Ovary (tissue), 9 donors: ENCODE results near the gene TARM1. TPM values are rescaled to one million over a fixed set of nuclear protein-coding genes. Genes with fewer than 3 reads are reported as not detected.

Experiments used
- DNase-seq, 5 donors: peaks; one replicate each; pipeline ENCODE4 v3.0.0-alpha.2; 2019 to 2020
- H3K27ac ChIP-seq, 2 donors: fragments of 200-600 bp; one replicate each; pipeline versions ENCODE4 v1.5.1 to v1.8.0; 2019 to 2022
- H3K27me3 ChIP-seq: fragments of 200-600 bp; one replicate; pipeline ENCODE4 v1.8.0; 2022
- H3K36me3 ChIP-seq: fragments of 200-600 bp; sonication (generic); one replicate; pipeline ENCODE4 v1.5.1; 2019
- H3K4me1 ChIP-seq: one replicate; pipeline ENCODE4 v1.8.1; 2013; ENCODE audit warnings: mild to moderate bottlenecking, moderate library complexity; ENCODE audit not compliant: insufficient read depth
- H3K4me3 ChIP-seq: fragments of 200-600 bp; sonication (generic); one replicate; pipeline ENCODE4 v1.5.1; 2017
- H3K9me3 ChIP-seq, 2 donors: fragments of 200-600 bp in 1 of 2; sonication (generic) in 1 of 2; one replicate each; pipeline versions ENCODE4 v1.5.1 to v1.8.1; 2013 to 2019; ENCODE audit warnings: mild to moderate bottlenecking in 1 of 2, moderate library complexity in 1 of 2
- EP300 ChIP-seq: sonication (generic); formaldehyde crosslinking; IDR thresholded peaks from one replicate; pipeline ENCODE4 v1.6.1; 2017; ENCODE audit warnings: antibody characterized with exemption
- POLR2A ChIP-seq: fragments of 450-650 bp; IDR thresholded peaks from one replicate; pipeline ENCODE4 v1.6.1; 2017; ENCODE audit warnings: antibody characterized with exemption, mild to moderate bottlenecking, moderate library complexity
- WGBS, 3 donors: extraction: QIAGEN DNeasy Blood & Tissue Kit in 1 of 3; methylation state at CpG; one replicate each; pipeline versions ENCODE4 v1.1.5 to v1.1.7; 2013 to 2017; 5-methylcytosine and 5-hydroxymethylcytosine counted together
- intact Hi-C, 4 donors: fragments of 100-400 bp; cut with DNase I; formaldehyde crosslinking; loops; one replicate each; pipeline versions ENCODE4 v1.11.0 to v1.15.1; 2022 to 2023
- polyA plus RNA-seq, 2 donors: library from polyadenylated mRNA; stranded (reverse); fragments of 200-250 nt in 1 of 2; fragments of 350-450 nt in 1 of 2; fragmentation: Illumina TruSeq in 1 of 2; extraction: RNeasy Lipid Tissue Mini Kit (QIAGEN cat#74804) in 1 of 2; gene quantifications; one replicate each; pipeline ENCODE4 v1.2.3, GENCODE V29; 2013 to 2014
- small RNA-seq: library from RNA; depleted of rRNA; stranded (forward); fragments of <200 nt; gene quantifications from one replicate; pipeline ENCODE3, GENCODE V24; 2016
- total RNA-seq, 7 donors: library from RNA; depleted of rRNA in 2 of 7; stranded (reverse); fragments of >200 nt in 2 of 7; fragmentation: NEBNext Ultra II Directional in 3 of 7; extraction: Animal tissue kit (Norgen Biotek cat#: 25700) in 3 of 7; gene quantifications; one replicate each; pipeline versions ENCODE4 v1.1.0 to v1.2.4, GENCODE V29; 2016 to 2023
- TF ChIP-seq, protein P1 (sequence below), 3 donors: fragments of 450-650 bp in 2 of 3; fragments of 200-600 bp in 1 of 3; IDR thresholded peaks; one replicate each; pipeline versions ENCODE4 v1.5.1 to v1.8.0; 2016 to 2022; ENCODE audit warnings: antibody characterized with exemption in 3 of 3, mild to moderate bottlenecking in 1 of 3
- donor health status: DM: no; HTN: no; CAD: no; lungs with moderate emphysema.
- donor health status: DM: no; HTN: no; CAD: no.
- donor health status: Bipolar disorder and iron deficiency.
- donor health status: DM: yes; HTN: yes; CAD: no.
- donor health status: DM: no; HTN: no; CAD: no.
- donor health status: DM: yes; HTN: yes; CAD: no.

TARM1 gene
- total and polyA plus RNA-seq, 9 donors, result not detected

DNA sequence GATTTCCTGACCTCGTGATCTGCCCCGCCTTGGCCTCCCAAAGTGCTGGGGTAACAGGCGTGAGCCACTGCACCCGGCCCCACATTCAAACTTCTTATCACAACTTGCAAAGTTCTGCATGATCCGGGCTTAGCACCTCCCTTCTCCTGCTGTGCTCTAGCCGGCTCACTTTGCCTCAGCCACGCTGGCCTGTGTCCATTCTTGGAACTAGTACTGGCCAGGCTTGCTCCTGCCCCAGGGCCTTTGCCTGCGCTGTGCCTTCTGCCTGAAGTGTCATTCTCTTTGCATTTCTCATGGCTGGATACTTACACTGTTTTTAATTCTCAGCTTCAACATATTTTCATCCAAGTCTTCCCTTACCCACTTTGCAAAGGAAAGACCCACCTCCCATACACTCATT, 59.8 kb downstream of the TARM1 start:
- H3K27me3 ChIP-seq, result no peaks in the 10 kb centered on the region
- H3K4me1 ChIP-seq, result no peaks in the 10 kb centered on the region
- 79 to 88% (median 86%) methylated on average over 8 of the region's 8 CpGs for WGBS, 3 donors

More for the DNA sequence above, 59.8 kb downstream of the TARM1 start:
- no peak for TF ChIP-seq POLR2A
- no peak for TF ChIP-seq EP300
- TF ChIP-seq, protein P1, sequence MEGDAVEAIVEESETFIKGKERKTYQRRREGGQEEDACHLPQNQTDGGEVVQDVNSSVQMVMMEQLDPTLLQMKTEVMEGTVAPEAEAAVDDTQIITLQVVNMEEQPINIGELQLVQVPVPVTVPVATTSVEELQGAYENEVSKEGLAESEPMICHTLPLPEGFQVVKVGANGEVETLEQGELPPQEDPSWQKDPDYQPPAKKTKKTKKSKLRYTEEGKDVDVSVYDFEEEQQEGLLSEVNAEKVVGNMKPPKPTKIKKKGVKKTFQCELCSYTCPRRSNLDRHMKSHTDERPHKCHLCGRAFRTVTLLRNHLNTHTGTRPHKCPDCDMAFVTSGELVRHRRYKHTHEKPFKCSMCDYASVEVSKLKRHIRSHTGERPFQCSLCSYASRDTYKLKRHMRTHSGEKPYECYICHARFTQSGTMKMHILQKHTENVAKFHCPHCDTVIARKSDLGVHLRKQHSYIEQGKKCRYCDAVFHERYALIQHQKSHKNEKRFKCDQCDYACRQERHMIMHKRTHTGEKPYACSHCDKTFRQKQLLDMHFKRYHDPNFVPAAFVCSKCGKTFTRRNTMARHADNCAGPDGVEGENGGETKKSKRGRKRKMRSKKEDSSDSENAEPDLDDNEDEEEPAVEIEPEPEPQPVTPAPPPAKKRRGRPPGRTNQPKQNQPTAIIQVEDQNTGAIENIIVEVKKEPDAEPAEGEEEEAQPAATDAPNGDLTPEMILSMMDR (IDR thresholded peaks at IDR 0.05), result no peak
- intact Hi-C loops, result loop anchor here in 1 of 4 donors (5.0 to 10.0 kb wide), 2 partner anchors 177 to 824 kb away; no protein-coding TSS in a partner anchor
- DNase-seq, result no peak
- Histone ChIP-seq H3K27ac (no peak overlapping the region), H3K36me3 (no peaks in the 10 kb centered on the region), H3K9me3 (no peaks in the 10 kb centered on the region), H3K4me3 (no peak overlapping the region)

Small RNAs within 50 kb of the gene (small RNA-seq; reads per million reads assigned to genes)
- gene AC012314.20, result not detected

Other genes starting within 250 kb of the TARM1 start
- 100 to 1,000 TPM in 5 of 7 donors, 10 to 100 TPM in 2; 27.5 to 216 (median 146) TPM for gene MYADM, start 213.5 kb downstream of the TARM1 start, total RNA-seq
- gene MYADM, start 213.5 kb downstream of the TARM1 start, polyA plus RNA-seq, result 100 to 1,000 TPM in 1 of 2 donors, 10 to 100 TPM in 1; 86.3 to 134 TPM
- under 1 TPM in 1 of 7 donors, not detected in 6; 0.08 TPM for gene PRKCG, start 199.2 kb downstream of the TARM1 start, total RNA-seq
- under 1 TPM in 1 of 2 donors, not detected in 1; 0.04 TPM for gene PRKCG, start 199.2 kb downstream of the TARM1 start, polyA plus RNA-seq
- not detected for gene CACNG7, start 172.1 kb downstream of the TARM1 start, total RNA-seq
- under 1 TPM in 1 of 2 donors, not detected in 1; 0.02 TPM for gene CACNG7, start 172.1 kb downstream of the TARM1 start, polyA plus RNA-seq
- gene CACNG8, start 118.4 kb downstream of the TARM1 start, total RNA-seq, result under 1 TPM in 4 of 7 donors, not detected in 3; 0.03 to 0.12 (median 0.08) TPM
- under 1 TPM; 0.06 to 0.13 TPM for gene CACNG8, start 118.4 kb downstream of the TARM1 start, polyA plus RNA-seq
- 1 to 10 TPM in 1 of 7 donors, under 1 TPM in 1, not detected in 5; 0.15 to 3.2 TPM for gene CACNG6, start 89.7 kb downstream of the TARM1 start, total RNA-seq
- not detected for gene CACNG6, start 89.7 kb downstream of the TARM1 start, polyA plus RNA-seq
- gene VSTM1, start 17.5 kb downstream of the TARM1 start, total RNA-seq, result not detected
- gene VSTM1, start 17.5 kb downstream of the TARM1 start, polyA plus RNA-seq, result not detected
- gene OSCAR, start 19.4 kb upstream of the TARM1 start, total RNA-seq, result 1 to 10 TPM; 1.4 to 3.8 (median 2.1) TPM
- 1 to 10 TPM; 1.1 to 1.4 TPM for gene OSCAR, start 19.4 kb upstream of the TARM1 start, polyA plus RNA-seq
- gene NDUFA3, start 21.5 kb upstream of the TARM1 start, total RNA-seq, result 100 to 1,000 TPM in 3 of 7 donors, 10 to 100 TPM in 3, 1 to 10 TPM in 1; 6.2 to 110 (median 82.1) TPM
- 100 to 1,000 TPM in 1 of 2 donors, 10 to 100 TPM in 1; 58.3 to 110 TPM for gene NDUFA3, start 21.5 kb upstream of the TARM1 start, polyA plus RNA-seq
- 10 to 100 TPM in 6 of 7 donors, 1 to 10 TPM in 1; 7.6 to 18.3 (median 12.8) TPM for gene TFPT, start 34.3 kb upstream of the TARM1 start, total RNA-seq
- 10 to 100 TPM in 1 of 2 donors, 1 to 10 TPM in 1; 2.4 to 14.1 TPM for gene TFPT, start 34.3 kb upstream of the TARM1 start, polyA plus RNA-seq
- gene PRPF31, start 34.4 kb upstream of the TARM1 start, total RNA-seq, result 10 to 100 TPM; 30.0 to 59.5 (median 48.8) TPM
- gene PRPF31, start 34.4 kb upstream of the TARM1 start, polyA plus RNA-seq, result 10 to 100 TPM; 51.1 to 62.2 TPM
- gene CNOT3, start 56.4 kb upstream of the TARM1 start, total RNA-seq, result 10 to 100 TPM; 14.4 to 44.8 (median 41.6) TPM
- gene CNOT3, start 56.4 kb upstream of the TARM1 start, polyA plus RNA-seq, result 10 to 100 TPM; 30.9 to 65.6 TPM
- 10 to 100 TPM in 1 of 7 donors, 1 to 10 TPM in 6; 6.4 to 11.1 (median 8.5) TPM for gene LENG1, start 78.4 kb upstream of the TARM1 start, total RNA-seq
- 10 to 100 TPM in 1 of 2 donors, 1 to 10 TPM in 1; 5.2 to 14.0 TPM for gene LENG1, start 78.4 kb upstream of the TARM1 start, polyA plus RNA-seq
- 100 to 1,000 TPM in 1 of 7 donors, 10 to 100 TPM in 1, 1 to 10 TPM in 3, under 1 TPM in 2; 0.45 to 103 (median 6.5) TPM for gene TMC4, start 91.8 kb upstream of the TARM1 start, total RNA-seq
- under 1 TPM; 0.79 to 0.87 TPM for gene TMC4, start 91.8 kb upstream of the TARM1 start, polyA plus RNA-seq
- 100 to 1,000 TPM in 1 of 7 donors, 10 to 100 TPM in 6; 41.8 to 105 (median 56.8) TPM for gene MBOAT7, start 108.2 kb upstream of the TARM1 start, total RNA-seq
- 10 to 100 TPM; 41.0 to 51.3 TPM for gene MBOAT7, start 108.2 kb upstream of the TARM1 start, polyA plus RNA-seq
- gene TSEN34, start 109.9 kb upstream of the TARM1 start, total RNA-seq, result 10 to 100 TPM; 47.3 to 98.8 (median 56.2) TPM
- 10 to 100 TPM; 12.5 to 71.9 TPM for gene TSEN34, start 109.9 kb upstream of the TARM1 start, polyA plus RNA-seq
- gene RPS9, start 119.5 kb upstream of the TARM1 start, total RNA-seq, result 1,000 to 10,000 TPM; 2,142 to 5,150 (median 2,841) TPM
- 1,000 to 10,000 TPM in 1 of 2 donors, 100 to 1,000 TPM in 1; 386 to 6,488 TPM for gene RPS9, start 119.5 kb upstream of the TARM1 start, polyA plus RNA-seq
- gene LILRB3, start 141.6 kb upstream of the TARM1 start, total RNA-seq, result 1 to 10 TPM in 6 of 7 donors, under 1 TPM in 1; 0.31 to 5.5 (median 2.5) TPM
- 1 to 10 TPM; 1.7 to 4.9 TPM for gene LILRB3, start 141.6 kb upstream of the TARM1 start, polyA plus RNA-seq
- gene LILRA6, start 161.4 kb upstream of the TARM1 start, total RNA-seq, result 1 to 10 TPM in 6 of 7 donors, under 1 TPM in 1; 0.69 to 2.7 (median 1.2) TPM
- 1 to 10 TPM in 1 of 2 donors, under 1 TPM in 1; 0.61 to 1.7 TPM for gene LILRA6, start 161.4 kb upstream of the TARM1 start, polyA plus RNA-seq
- gene LILRB5, start 175.9 kb upstream of the TARM1 start, total RNA-seq, result 1 to 10 TPM; 2.0 to 9.1 (median 3.1) TPM
- gene LILRB5, start 175.9 kb upstream of the TARM1 start, polyA plus RNA-seq, result 10 to 100 TPM in 1 of 2 donors, 1 to 10 TPM in 1; 1.8 to 10.6 TPM
- 10 to 100 TPM in 1 of 7 donors, 1 to 10 TPM in 5, under 1 TPM in 1; 0.24 to 15.1 (median 2.1) TPM for gene LILRB2, start 199.7 kb upstream of the TARM1 start, total RNA-seq
- gene LILRB2, start 199.7 kb upstream of the TARM1 start, polyA plus RNA-seq, result 1 to 10 TPM; 1.3 to 2.6 TPM
- gene LILRA5, start 231.8 kb upstream of the TARM1 start, total RNA-seq, result 1 to 10 TPM in 2 of 7 donors, under 1 TPM in 4, not detected in 1; 0.33 to 4.6 (median 0.62) TPM
- gene LILRA5, start 231.8 kb upstream of the TARM1 start, polyA plus RNA-seq, result 1 to 10 TPM in 1 of 2 donors, under 1 TPM in 1; 0.91 to 1.0 TPM